HepG2 (cell line): ENCODE measurements around the gene UNC5B. TPM values are rescaled to one million over a fixed set of nuclear protein-coding genes. Genes with fewer than 3 reads are reported as not detected.

Experiments used
- ATAC-seq: fragments of 200-7000 bp; cut with Tn5 transposase; 3 replicates; pipeline ENCODE4 v1.9.1; 2020; ENCODE audit warnings: mild to moderate bottlenecking, moderate library complexity
- BruUV-seq: library from RNA; stranded (reverse); fragments of 400-500 nt; replicated peaks from 2 replicates; lab custom pipeline; 2021; lab: Mats Ljungman, UMichigan
- CTCF ChIA-PET: fragments of 300-600 bp; formaldehyde crosslinking; extraction: SDS; loops from one replicate; lab custom pipeline; 2021; ENCODE audit warnings: low total read pairs, inconsistent platforms, low intra/inter-chr PET ratio; lab: Yijun Ruan, JAX
- POLR2A ChIA-PET: fragments of 350-600 bp; sonication (Branson Sonifier 250); formaldehyde crosslinking; loops from one replicate; lab custom pipeline; 2020; ENCODE audit warnings: antibody characterized with exemption, inconsistent platforms; lab: Yijun Ruan, JAX
- DNase-seq: peaks from one replicate; pipeline ENCODE4 v3.0.0-alpha.2; 2015; ENCODE audit warnings: low spot score
- FAIRE-seq: peaks from 3 replicates; lab custom pipeline; 2011; peaks lifted over from hg19 to GRCh38; lab: Jason Lieb, UNC
- H2AFZ ChIP-seq: one replicate; pipeline ENCODE4 v1.6.1; 2011; ENCODE audit warnings: low read length, inconsistent platforms
- H3K27ac ChIP-seq: fragments of 300-600 bp; 3 replicates; pipeline ENCODE4 v1.8.0; 2011; ENCODE audit warnings: mixed run types, mild to moderate bottlenecking, mixed read lengths, low read length, inconsistent platforms; ENCODE audit not compliant: insufficient read depth; ENCODE audit errors: extremely low read length
- H3K27me3 ChIP-seq, 2 experiments: fragments of 200-600 bp in 1 of 2; 2 replicates in 1 of 2; 3 replicates in 1 of 2; pipeline versions ENCODE4 v1.6.0 to v1.8.0; 2011; ENCODE audit warnings: low read length in 2 of 2, mild to moderate bottlenecking in 2 of 2, moderate library complexity in 2 of 2, inconsistent platforms in 1 of 2; ENCODE audit not compliant: insufficient read depth in 2 of 2, control insufficient read depth in 1 of 2
- H3K36me3 ChIP-seq, 2 experiments: fragments of 200-600 bp in 1 of 2; replicated peaks in 1 of 2; 2 replicates in 1 of 2; 3 replicates in 1 of 2; pipeline versions ENCODE4 v1.5.1 to v1.8.0; 2011; ENCODE audit warnings: low read length in 2 of 2, inconsistent platforms in 1 of 2; ENCODE audit not compliant: insufficient read depth in 2 of 2, control insufficient read depth in 1 of 2
- H3K4me1 ChIP-seq: 2 replicates; pipeline ENCODE4 v1.5.1; 2012; ENCODE audit warnings: low read length, inconsistent platforms; ENCODE audit not compliant: insufficient read depth
- H3K4me2 ChIP-seq: 2 replicates; pipeline ENCODE4 v1.6.0; 2011; ENCODE audit warnings: low read depth, low read length, inconsistent platforms
- H3K4me3 ChIP-seq, 3 experiments: fragments of 200-600 bp in 1 of 3; sonication (generic), shearing (Covaris generic) in 1 of 3; replicated peaks in 1 of 3; 2 replicates each; pipeline ENCODE4 v1.5.1; 2011 to 2016; ENCODE audit warnings: low read length in 3 of 3, inconsistent platforms in 2 of 3, low read depth in 2 of 3, mild to moderate bottlenecking in 2 of 3, control low read depth in 1 of 3, mixed read lengths in 1 of 3; ENCODE audit not compliant: insufficient read depth in 1 of 3
- H3K79me2 ChIP-seq: one replicate; pipeline ENCODE4 v1.6.1; 2011; ENCODE audit warnings: low read length, inconsistent platforms; ENCODE audit not compliant: insufficient read depth
- H3K9ac ChIP-seq: 2 replicates; pipeline ENCODE4 v1.6.0; 2011; ENCODE audit warnings: mild to moderate bottlenecking, low read depth, low read length, inconsistent platforms; ENCODE audit not compliant: insufficient read depth
- H3K9me3 ChIP-seq: 2 replicates; pipeline ENCODE4 v1.5.1; 2012; ENCODE audit warnings: mild to moderate bottlenecking, low read length
- H4K20me1 ChIP-seq: 2 replicates; pipeline ENCODE4 v1.6.0; 2011; ENCODE audit warnings: inconsistent platforms, mild to moderate bottlenecking, low read length, moderate library complexity; ENCODE audit not compliant: insufficient read depth
- AFF4 ChIP-seq: sonication (generic); formaldehyde crosslinking; IDR thresholded peaks from 2 replicates; pipeline ENCODE4 v1.4.0; 2020; ENCODE audit warnings: missing genetic modification reagents
- AHR ChIP-seq: IDR thresholded peaks from 2 replicates; pipeline ENCODE4 v1.6.1; 2018; ENCODE audit warnings: missing genetic modification reagents, missing compliant biosample characterization
- CENPT ChIP-seq: sonication (generic); formaldehyde crosslinking; IDR thresholded peaks from 2 replicates; pipeline ENCODE4 v1.8.0; 2022; ENCODE audit warnings: low read depth, mild to moderate bottlenecking, moderate library complexity, missing genetic modification reagents
- DDIT3 ChIP-seq: sonication (generic); formaldehyde crosslinking; IDR thresholded peaks from 2 replicates; pipeline ENCODE4 v1.4.0; 2020; ENCODE audit warnings: mild to moderate bottlenecking, missing genetic modification reagents
- FOXA3 ChIP-seq: IDR thresholded peaks from 2 replicates; pipeline ENCODE4 v1.6.1; 2016; ENCODE audit warnings: missing genetic modification reagents, missing compliant biosample characterization
- GABPA ChIP-seq, 2 experiments: IDR thresholded peaks; 2 replicates each; pipeline ENCODE4 v1.6.1; 2011 to 2016; ENCODE audit warnings: low read depth in 2 of 2, low read length in 1 of 2, missing biosample characterization in 1 of 2, missing genetic modification characterization in 1 of 2
- NKX3-1 ChIP-seq: sonication (generic); formaldehyde crosslinking; IDR thresholded peaks from 2 replicates; pipeline ENCODE4 v1.5.0; 2020; ENCODE audit warnings: missing genetic modification reagents
- PCBP1 ChIP-seq: fragments of 200-400 bp; formaldehyde crosslinking; IDR thresholded peaks from 2 replicates; pipeline ENCODE4 v1.6.1; 2017; ENCODE audit warnings: mild to moderate bottlenecking, low read depth, low read length, borderline replicate concordance
- RCOR2 ChIP-seq: IDR thresholded peaks from 2 replicates; pipeline ENCODE4 v1.6.1; 2016; ENCODE audit warnings: missing biosample characterization, missing genetic modification reagents
- SALL2 ChIP-seq: sonication (generic); formaldehyde crosslinking; IDR thresholded peaks from 2 replicates; pipeline ENCODE4 v1.8.1; 2023; ENCODE audit warnings: mild to moderate bottlenecking, missing genetic modification reagents, inconsistent platforms
- U2AF1 ChIP-seq: fragments of 200-400 bp; formaldehyde crosslinking; optimal IDR thresholded peaks from 2 replicates; pipeline ENCODE3; 2017; ENCODE audit warnings: mild to moderate bottlenecking, low read depth, low read length
- ZNF552 ChIP-seq: sonication (generic); formaldehyde crosslinking; IDR thresholded peaks from 2 replicates; pipeline ENCODE4 v1.9.0; 2022; ENCODE audit warnings: missing genetic modification reagents, mild to moderate bottlenecking, borderline replicate concordance
- WGBS: methylation state at CpG from one replicate; pipeline ENCODE4 v1.1.6; 2017; ENCODE audit warnings: low lambda C conversion rate; 5-methylcytosine and 5-hydroxymethylcytosine counted together
- in situ Hi-C: cut with HindIII; loops from 2 replicates; pipeline ENCODE4 v1.10.0; 2017; ENCODE audit warnings: low pct_unique_long_range_greater_than_20kb; ENCODE audit not compliant: extremely low pct_ligation_motif_present
- intact Hi-C: fragments of 100-400 bp; cut with micrococcal nuclease; formaldehyde crosslinking; loops from one replicate; pipeline ENCODE4 v1.10.0; 2022; ENCODE audit not compliant: unreplicated experiment
- polyA plus RNA-seq, 8 experiments: library from polyadenylated mRNA; depleted of rRNA in 3 of 8; stranded (reverse) in 7 of 8; unstranded in 1 of 8; fragments of >200 nt; fragmentation: Illumina TruSeq in 4 of 8; extraction: Trizol in 4 of 8; gene quantifications; 2 replicates each; pipeline versions ENCODE4 v1.2.1 to v1.2.3, GENCODE V29; 2011 to 2016; ENCODE audit warnings: low read depth in 4 of 8, missing spikeins in 1 of 8, mixed read lengths in 1 of 8; ENCODE audit not compliant: insufficient read depth in 1 of 8
- total RNA-seq, 5 experiments: library from RNA; depleted of rRNA; stranded (reverse); fragments of >200 nt; fragmentation: Illumina TruSeq; extraction: Trizol; gene quantifications; 2 replicates each; pipeline ENCODE4 v1.2.3, GENCODE V29; 2016; ENCODE audit warnings: low read depth in 1 of 5

The UNC5B gene
- total and polyA plus RNA-seq, 2 of the 13 experiments (the other 11 are each of a cell fraction or from before 2014, with no cell fraction given), result 0.07 TPM

- DNase-seq (no peak), FAIRE-seq (no peak), ATAC-seq (no peak)
- in situ Hi-C loops, result no loop called here
- H3K4me2 ChIP-seq, result no peak overlapping the region
- no peaks in the 10 kb centered on the region for H3K36me3 ChIP-seq
- intact Hi-C loops, result no loop called here
- no peak overlapping the region for H3K9ac ChIP-seq
- ChIA-PET POLR2A (no interaction called here), CTCF (no interaction called here)
- no peak overlapping the region for H3K4me3 ChIP-seq
- no peak overlapping the region for H2AFZ ChIP-seq
- peaks cover 7 to 47% of the 10 kb centered on the region in 2 experiments; a peak in 3 of 5 replicates for H3K27me3 ChIP-seq
- WGBS, result 22% methylated on average over 9 of the region's 13 CpGs
- H3K9me3 ChIP-seq, result no peaks in the 10 kb centered on the region
- TF ChIP-seq U2AF1, result no peak
- TF ChIP-seq DDIT3 (CRISPR knock-in tag), result no peak
- TF ChIP-seq RCOR2, result no peak
- no peak for TF ChIP-seq FOXA3
- no peak for TF ChIP-seq NKX3-1 (CRISPR knock-in tag)
- TF ChIP-seq CENPT (CRISPR knock-in tag), result no peak
- no peak for TF ChIP-seq SALL2 (CRISPR knock-in tag)
- TF ChIP-seq PCBP1, result no peak
- no peak for TF ChIP-seq AFF4
- no peak for TF ChIP-seq ZNF552 (CRISPR knock-in tag)
- TF ChIP-seq GABPA (IDR thresholded peaks at IDR 0.05; ENCODE audit: low read depth, low read length), result no peak
- TF ChIP-seq GABPA (CRISPR knock-in tag; IDR thresholded peaks at IDR 0.05; ENCODE audit: low read depth), result no peak
- TF ChIP-seq AHR (CRISPR knock-in tag), result no peak
- no peaks in the 10 kb centered on the region for H3K4me1 ChIP-seq
- H4K20me1 ChIP-seq, result peaks cover 3% of the 10 kb centered on the region; the same call in 1 of the 2 replicates
- no TSS peak for BruUV-seq
- no peak overlapping the region for H3K27ac ChIP-seq
- no peaks in the 10 kb centered on the region for H3K79me2 ChIP-seq
Observed at GRCh38 chr10:71239131-71239915, 27.0 kb downstream of the UNC5B start.
